Natural killer cell (primary cell): Measurements from ENCODE around the gene LSM12. TPM values are rescaled to one million over a fixed set of nuclear protein-coding genes. Genes with fewer than 3 reads are reported as not detected.

Experiments
- ATAC-seq, 3 donors: fragments of 150-1000 bp in 2 of 3; fragments of 200-7000 bp in 1 of 3; cut with Tn5 transposase; 1 replicate in 1 of 3; 2 replicates in 2 of 3; pipeline ENCODE4 v1.10.0; 2021; ENCODE audit warnings: mild to moderate bottlenecking in 2 of 3, moderate library complexity in 2 of 3
- DNase-seq, 2 donors: peaks; one replicate each; pipeline versions ENCODE4 v3.0.0 to v3.0.0-alpha.2; 2013 to 2021; ENCODE audit warnings: mixed read lengths in 1 of 2
- H3K27ac ChIP-seq: one replicate; pipeline ENCODE4 v1.5.1; 2013; ENCODE audit warnings: mild to moderate bottlenecking, low read length
- H3K27me3 ChIP-seq: one replicate; pipeline ENCODE4 v1.6.1; 2013; ENCODE audit warnings: low read length; ENCODE audit not compliant: control insufficient read depth, insufficient read depth
- H3K36me3 ChIP-seq: one replicate; pipeline ENCODE4 v1.6.1; 2013; ENCODE audit warnings: low read length; ENCODE audit not compliant: control insufficient read depth, insufficient read depth
- H3K4me1 ChIP-seq: one replicate; pipeline ENCODE4 v1.6.1; 2013; ENCODE audit warnings: low read length; ENCODE audit not compliant: control insufficient read depth, insufficient read depth
- H3K4me3 ChIP-seq: one replicate; pipeline ENCODE4 v1.5.1; 2013; ENCODE audit warnings: low read length
- H3K9me3 ChIP-seq: one replicate; pipeline ENCODE4 v1.6.1; 2013; ENCODE audit warnings: low read length; ENCODE audit not compliant: control insufficient read depth, insufficient read depth
- H3K27ac Mint-ChIP-seq, 2 donors: one replicate each; pipeline ENCODE4 v1.8.0; 2022; ENCODE audit warnings: mild to moderate bottlenecking in 2 of 2, mixed read lengths in 2 of 2, moderate library complexity in 1 of 2
- H3K27me3 Mint-ChIP-seq, 2 donors: one replicate each; pipeline ENCODE4 v1.8.0; 2022; ENCODE audit warnings: low read depth in 2 of 2, mixed read lengths in 2 of 2
- H3K36me3 Mint-ChIP-seq: one replicate; pipeline ENCODE4 v1.8.0; 2022; ENCODE audit warnings: mixed read lengths
- H3K4me1 Mint-ChIP-seq, 2 donors: one replicate each; pipeline ENCODE4 v1.8.0; 2022; ENCODE audit warnings: mixed read lengths in 2 of 2
- H3K4me3 Mint-ChIP-seq: one replicate; pipeline ENCODE4 v1.8.0; 2022; ENCODE audit warnings: mild to moderate bottlenecking, moderate library complexity, mixed read lengths
- H3K9me3 Mint-ChIP-seq, 2 donors: one replicate each; pipeline ENCODE4 v1.8.0; 2022; ENCODE audit warnings: mixed read lengths in 2 of 2
- WGBS: methylation state at CpG from one replicate; pipeline ENCODE4 v1.1.7; 2013; ENCODE audit warnings: missing lambda C conversion rate; ENCODE audit not compliant: insufficient coverage; 5-methylcytosine and 5-hydroxymethylcytosine counted together
- intact Hi-C: fragments of 100-400 bp; cut with micrococcal nuclease; formaldehyde crosslinking; loops from one replicate; pipeline ENCODE4 v1.14.2; 2022
- total RNA-seq, 4 donors: library from RNA; stranded (reverse); fragments of 120-200 nt in 1 of 4; gene quantifications; one replicate each; pipeline versions ENCODE4 v1.2.3 to v1.2.4, GENCODE V29; 2013 to 2022
- TF ChIP-seq, protein P1 (sequence below): fragments of 200-600 bp; IDR thresholded peaks from one replicate; pipeline ENCODE4 v1.8.0; 2022; ENCODE audit warnings: antibody characterized with exemption

Gene LSM12
- total RNA-seq, 3 donors from 2014 or later (not counting 1 experiment from before 2014, with no cell fraction given): 46.9 to 54.0 (median 51.8) TPM

GRCh38 chr17:44088254-44088653 is 21.8 kb upstream of the LSM12 start:
- intact Hi-C loops: no loop called here
- no peaks in the 10 kb centered on the region for H3K27me3 ChIP-seq
- H3K27ac Mint-ChIP-seq: peak overlapping the region in 1 of 2 donors; percentile 12
- H3K36me3 ChIP-seq: peaks cover 48% of the 10 kb centered on the region
- H3K4me1 Mint-ChIP-seq: peaks cover 0 to 8% of the 10 kb centered on the region in 2 donors
- no peak overlapping the region for H3K27ac ChIP-seq
- H3K4me1 ChIP-seq: no peaks in the 10 kb centered on the region
- TF ChIP-seq, protein P1, sequence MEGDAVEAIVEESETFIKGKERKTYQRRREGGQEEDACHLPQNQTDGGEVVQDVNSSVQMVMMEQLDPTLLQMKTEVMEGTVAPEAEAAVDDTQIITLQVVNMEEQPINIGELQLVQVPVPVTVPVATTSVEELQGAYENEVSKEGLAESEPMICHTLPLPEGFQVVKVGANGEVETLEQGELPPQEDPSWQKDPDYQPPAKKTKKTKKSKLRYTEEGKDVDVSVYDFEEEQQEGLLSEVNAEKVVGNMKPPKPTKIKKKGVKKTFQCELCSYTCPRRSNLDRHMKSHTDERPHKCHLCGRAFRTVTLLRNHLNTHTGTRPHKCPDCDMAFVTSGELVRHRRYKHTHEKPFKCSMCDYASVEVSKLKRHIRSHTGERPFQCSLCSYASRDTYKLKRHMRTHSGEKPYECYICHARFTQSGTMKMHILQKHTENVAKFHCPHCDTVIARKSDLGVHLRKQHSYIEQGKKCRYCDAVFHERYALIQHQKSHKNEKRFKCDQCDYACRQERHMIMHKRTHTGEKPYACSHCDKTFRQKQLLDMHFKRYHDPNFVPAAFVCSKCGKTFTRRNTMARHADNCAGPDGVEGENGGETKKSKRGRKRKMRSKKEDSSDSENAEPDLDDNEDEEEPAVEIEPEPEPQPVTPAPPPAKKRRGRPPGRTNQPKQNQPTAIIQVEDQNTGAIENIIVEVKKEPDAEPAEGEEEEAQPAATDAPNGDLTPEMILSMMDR: no peak
- no peaks in the 10 kb centered on the region for H3K9me3 Mint-ChIP-seq
- H3K4me3 ChIP-seq: no peak overlapping the region
- no peak for DNase-seq
- no peaks in the 10 kb centered on the region for H3K36me3 Mint-ChIP-seq
- no peaks in the 10 kb centered on the region for H3K9me3 ChIP-seq
- no peak for ATAC-seq
- WGBS: 96% methylated on average over 16 of the region's 16 CpGs
- H3K4me3 Mint-ChIP-seq: no peak overlapping the region
- no peaks in the 10 kb centered on the region for H3K27me3 Mint-ChIP-seq

DNA sequence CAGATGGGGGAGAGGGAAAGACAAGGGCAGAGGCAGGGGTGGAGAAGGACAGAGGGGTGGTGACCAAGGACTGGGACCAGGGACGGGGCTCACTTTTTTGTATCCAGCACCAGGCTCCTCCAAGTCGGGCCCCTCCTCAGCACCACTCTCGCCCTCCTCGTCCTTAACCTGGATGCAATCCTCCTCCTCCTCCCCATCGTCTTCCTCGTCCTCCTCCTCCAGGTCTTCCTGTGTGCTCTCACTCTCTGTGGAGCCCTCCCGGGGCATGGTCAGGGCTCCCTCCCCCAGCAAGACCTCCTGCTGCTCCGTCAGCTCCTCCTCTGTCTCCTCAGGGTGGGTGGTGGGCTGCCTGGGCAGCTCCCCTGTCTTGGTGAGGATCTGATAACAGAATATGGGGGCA is 20.8 kb upstream of the LSM12 start:
- Mint-ChIP-seq H3K27me3 (no peaks in the 10 kb centered on the region), H3K9me3 (no peaks in the 10 kb centered on the region), H3K36me3 (no peaks in the 10 kb centered on the region), H3K4me1 (peaks cover 0 to 8% of the 10 kb centered on the region in 2 donors), H3K27ac (no peak overlapping the region), H3K4me3 (no peak overlapping the region)
- H3K9me3 ChIP-seq: no peaks in the 10 kb centered on the region
- H3K27ac ChIP-seq: no peak overlapping the region
- no peak for ATAC-seq
- no peak for DNase-seq
- intact Hi-C loops: no loop called here
- no peaks in the 10 kb centered on the region for H3K4me1 ChIP-seq
- no peak overlapping the region for H3K4me3 ChIP-seq
- H3K27me3 ChIP-seq: no peaks in the 10 kb centered on the region
- TF ChIP-seq, protein P1: no peak
- peaks cover 49% of the 10 kb centered on the region for H3K36me3 ChIP-seq
- 89% methylated on average over 6 of the region's 8 CpGs for WGBS

- intact Hi-C loops: no loop called here
- Mint-ChIP-seq H3K36me3 (no peaks in the 10 kb centered on the region), H3K4me1 (peaks cover 0 to 7% of the 10 kb centered on the region in 2 donors), H3K27ac (no peak overlapping the region), H3K27me3 (no peaks in the 10 kb centered on the region), H3K4me3 (no peak overlapping the region), H3K9me3 (no peaks in the 10 kb centered on the region)
- ATAC-seq: peak; percentile 5 to 20 (median 16)
- DNase-seq: no peak
- TF ChIP-seq, protein P1: no peak
- no peaks in the 10 kb centered on the region for H3K4me1 ChIP-seq
- WGBS: 82% methylated on average over 20 of the region's 23 CpGs
- no peaks in the 10 kb centered on the region for H3K9me3 ChIP-seq
- no peak overlapping the region for H3K27ac ChIP-seq
- H3K4me3 ChIP-seq: no peak overlapping the region
- H3K36me3 ChIP-seq: peaks cover 48% of the 10 kb centered on the region
- H3K27me3 ChIP-seq: no peaks in the 10 kb centered on the region
These were observed 20.2 kb upstream of the LSM12 start for GRCh38 chr17:44086364-44087311.
